ENCODE results near the gene EIF2B4. TPM values are rescaled to one million over a fixed set of nuclear protein-coding genes. Genes with fewer than 3 reads are reported as not detected.

EIF2B4 gene
- total RNA-seq, 1 donor, result 19.2 TPM

DNA sequence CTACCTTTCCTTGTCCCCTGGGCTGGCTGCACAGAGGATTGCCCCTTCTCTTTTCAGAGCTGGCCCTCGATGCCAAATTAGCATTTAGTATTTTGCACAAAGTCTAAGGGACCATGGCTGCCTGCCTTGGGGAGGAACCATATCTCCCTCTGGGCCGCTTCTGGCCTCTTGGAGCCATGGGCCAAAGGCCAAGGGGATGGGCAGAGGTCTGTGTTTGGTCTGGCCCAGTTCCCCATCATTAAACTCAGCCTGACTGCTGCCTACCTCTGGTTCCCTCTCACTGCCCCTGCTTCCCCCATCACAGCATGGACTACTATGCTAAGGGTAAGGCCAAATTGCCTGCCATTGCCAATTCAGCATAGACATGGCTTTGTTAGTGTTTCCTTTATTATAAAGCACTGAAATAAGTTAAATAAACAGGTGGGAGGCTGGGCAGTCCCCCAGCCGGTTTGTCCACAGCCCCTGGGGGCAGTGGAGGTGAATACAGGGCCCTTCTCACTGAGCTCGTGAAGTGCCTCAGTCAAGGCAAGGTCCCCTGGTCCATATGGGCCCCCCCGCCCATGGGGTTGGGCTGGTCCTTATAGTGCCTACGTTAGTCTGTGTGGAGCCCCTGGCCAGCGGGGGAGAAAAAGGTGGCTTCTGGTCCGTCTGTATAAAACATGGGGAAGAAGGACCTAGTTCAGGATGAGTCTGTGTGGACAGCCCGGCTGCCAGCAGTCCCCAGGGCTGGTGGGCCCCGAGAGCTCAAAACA is 6.9 kb upstream of the EIF2B4 start:
- H3K36me3 ChIP-seq (ENCODE audit: insufficient read depth, low read length), result peaks cover 78% of the 10 kb centered on the region
- peak overlapping the region; percentile 29 for H3K27ac ChIP-seq (ENCODE audit: low read depth, low read length)
- H2AFZ ChIP-seq (ENCODE audit: low read length), result no peak overlapping the region

DNA sequence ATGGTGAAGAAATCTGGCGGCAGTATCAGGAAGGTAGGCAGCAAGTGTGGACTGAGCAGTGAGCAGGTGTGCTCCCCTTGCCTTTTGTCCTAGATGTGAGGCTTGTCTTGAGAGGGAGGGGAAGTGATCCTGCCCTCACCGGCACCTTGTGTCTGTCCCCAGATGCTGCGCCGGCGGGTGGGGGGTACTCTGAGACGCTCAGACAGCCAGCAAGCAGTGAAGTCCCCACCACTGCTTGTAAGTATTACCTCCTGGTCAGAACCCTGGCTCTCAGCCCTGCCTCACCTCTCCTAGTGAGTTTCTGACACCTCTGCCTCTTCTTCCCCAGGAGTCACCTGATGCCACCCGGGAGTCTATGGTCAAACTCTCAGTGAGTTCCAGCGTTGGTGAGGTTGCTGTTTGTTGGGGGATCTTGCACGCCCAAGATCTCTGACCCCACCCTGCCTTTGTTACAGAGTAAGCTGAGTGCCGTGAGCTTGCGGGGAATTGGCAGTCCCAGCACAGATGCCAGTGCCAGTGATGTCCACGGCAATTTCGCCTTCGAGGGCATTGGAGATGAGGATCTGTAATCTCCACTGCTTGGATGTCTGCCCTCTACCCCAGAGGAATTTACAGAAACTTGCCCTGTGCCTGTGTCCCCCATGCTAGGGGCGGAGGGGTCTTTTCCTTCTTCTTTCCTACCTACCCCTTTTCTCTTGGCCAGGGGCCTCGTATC is 6.2 kb upstream of the EIF2B4 start:
- peaks cover 25% of the 10 kb centered on the region for H3K4me1 ChIP-seq (ENCODE audit: insufficient read depth, low read length)
- DNase-seq (ENCODE audit: insufficient read length, low spot score, missing footprints), result no peak
- H2AFZ ChIP-seq (ENCODE audit: low read length), result no peak overlapping the region
- no peak overlapping the region for H3K4me3 ChIP-seq (ENCODE audit: insufficient read depth, low read length)
- H3K27ac ChIP-seq (ENCODE audit: low read depth, low read length), result peak overlapping the region; percentile 29
- H4K20me1 ChIP-seq (ENCODE audit: insufficient read depth, low read length), result peaks cover 17% of the 10 kb centered on the region
- no peaks in the 10 kb centered on the region for H3K9me3 ChIP-seq (ENCODE audit: low read depth, low read length)
- TF ChIP-seq, protein P1, sequence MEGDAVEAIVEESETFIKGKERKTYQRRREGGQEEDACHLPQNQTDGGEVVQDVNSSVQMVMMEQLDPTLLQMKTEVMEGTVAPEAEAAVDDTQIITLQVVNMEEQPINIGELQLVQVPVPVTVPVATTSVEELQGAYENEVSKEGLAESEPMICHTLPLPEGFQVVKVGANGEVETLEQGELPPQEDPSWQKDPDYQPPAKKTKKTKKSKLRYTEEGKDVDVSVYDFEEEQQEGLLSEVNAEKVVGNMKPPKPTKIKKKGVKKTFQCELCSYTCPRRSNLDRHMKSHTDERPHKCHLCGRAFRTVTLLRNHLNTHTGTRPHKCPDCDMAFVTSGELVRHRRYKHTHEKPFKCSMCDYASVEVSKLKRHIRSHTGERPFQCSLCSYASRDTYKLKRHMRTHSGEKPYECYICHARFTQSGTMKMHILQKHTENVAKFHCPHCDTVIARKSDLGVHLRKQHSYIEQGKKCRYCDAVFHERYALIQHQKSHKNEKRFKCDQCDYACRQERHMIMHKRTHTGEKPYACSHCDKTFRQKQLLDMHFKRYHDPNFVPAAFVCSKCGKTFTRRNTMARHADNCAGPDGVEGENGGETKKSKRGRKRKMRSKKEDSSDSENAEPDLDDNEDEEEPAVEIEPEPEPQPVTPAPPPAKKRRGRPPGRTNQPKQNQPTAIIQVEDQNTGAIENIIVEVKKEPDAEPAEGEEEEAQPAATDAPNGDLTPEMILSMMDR (IDR thresholded peaks at IDR 0.05; ENCODE audit: extremely low read depth, low read depth, low read length), result no peak
- no peaks in the 10 kb centered on the region for H3K27me3 ChIP-seq (ENCODE audit: insufficient read depth, low read length)
- H3K36me3 ChIP-seq (ENCODE audit: insufficient read depth, low read length), result peaks cover 71% of the 10 kb centered on the region
- peaks cover 79% of the 10 kb centered on the region for H3K79me2 ChIP-seq (ENCODE audit: insufficient read depth, low read length)
- H3K4me2 ChIP-seq (ENCODE audit: insufficient read depth, low read length), result no peak overlapping the region

More for the DNA sequence above, 6.9 kb upstream of the EIF2B4 start:
- DNase-seq (ENCODE audit: insufficient read length, low spot score, missing footprints), result no peak
- Histone ChIP-seq H3K4me2 (ENCODE audit: insufficient read depth, low read length) (no peak overlapping the region), H3K9me3 (ENCODE audit: low read depth, low read length) (no peaks in the 10 kb centered on the region), H3K27me3 (ENCODE audit: insufficient read depth, low read length) (no peaks in the 10 kb centered on the region), H3K4me1 (ENCODE audit: insufficient read depth, low read length) (peaks cover 18% of the 10 kb centered on the region), H4K20me1 (ENCODE audit: insufficient read depth, low read length) (peaks cover 17% of the 10 kb centered on the region), H3K79me2 (ENCODE audit: insufficient read depth, low read length) (peaks cover 71% of the 10 kb centered on the region), H3K4me3 (ENCODE audit: insufficient read depth, low read length) (no peak overlapping the region)
- TF ChIP-seq, protein P1 (IDR thresholded peaks at IDR 0.05; ENCODE audit: extremely low read depth, low read depth, low read length), result no peak

DNA sequence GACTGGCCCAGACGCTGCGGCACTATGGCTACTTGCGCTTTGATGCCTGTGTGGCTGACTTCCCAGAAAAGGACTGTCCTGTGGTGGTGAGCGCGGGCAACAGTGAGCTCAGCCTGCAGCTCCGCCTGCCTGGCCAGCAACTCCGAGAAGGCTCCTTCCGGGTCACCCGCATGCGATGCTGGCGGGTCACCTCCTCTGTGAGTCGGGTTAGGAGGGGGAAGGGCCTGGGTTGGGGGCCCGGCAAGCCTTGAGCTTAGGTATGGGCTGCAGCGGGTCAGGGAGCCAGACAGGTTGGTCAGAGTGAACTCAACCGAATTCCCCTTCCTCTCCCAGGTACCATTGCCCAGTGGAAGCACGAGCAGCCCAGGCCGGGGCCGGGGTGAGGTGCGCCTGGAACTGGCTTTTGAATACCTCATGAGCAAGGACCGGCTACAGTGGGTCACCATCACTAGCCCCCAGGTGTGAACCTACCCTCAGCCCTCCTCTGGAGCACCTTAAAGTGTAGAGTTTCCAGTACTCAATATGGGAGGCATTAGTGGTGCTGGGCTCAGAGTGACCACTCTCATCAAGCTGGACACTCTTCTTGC is 5.5 kb upstream of the EIF2B4 start:
- Histone ChIP-seq H3K36me3 (ENCODE audit: insufficient read depth, low read length) (peaks cover 68% of the 10 kb centered on the region), H4K20me1 (ENCODE audit: insufficient read depth, low read length) (peaks cover 17% of the 10 kb centered on the region), H3K4me2 (ENCODE audit: insufficient read depth, low read length) (no peak overlapping the region), H3K9me3 (ENCODE audit: low read depth, low read length) (no peaks in the 10 kb centered on the region), H3K27ac (ENCODE audit: low read depth, low read length) (no peak overlapping the region), H3K79me2 (ENCODE audit: insufficient read depth, low read length) (peaks cover 86% of the 10 kb centered on the region), H3K27me3 (ENCODE audit: insufficient read depth, low read length) (no peaks in the 10 kb centered on the region), H2AFZ (ENCODE audit: low read length) (no peak overlapping the region), H3K4me3 (ENCODE audit: insufficient read depth, low read length) (no peak overlapping the region), H3K4me1 (ENCODE audit: insufficient read depth, low read length) (peaks cover 27% of the 10 kb centered on the region)
- DNase-seq (ENCODE audit: insufficient read length, low spot score, missing footprints), result no peak
- TF ChIP-seq, protein P1 (IDR thresholded peaks at IDR 0.05; ENCODE audit: extremely low read depth, low read depth, low read length), result no peak

DNA sequence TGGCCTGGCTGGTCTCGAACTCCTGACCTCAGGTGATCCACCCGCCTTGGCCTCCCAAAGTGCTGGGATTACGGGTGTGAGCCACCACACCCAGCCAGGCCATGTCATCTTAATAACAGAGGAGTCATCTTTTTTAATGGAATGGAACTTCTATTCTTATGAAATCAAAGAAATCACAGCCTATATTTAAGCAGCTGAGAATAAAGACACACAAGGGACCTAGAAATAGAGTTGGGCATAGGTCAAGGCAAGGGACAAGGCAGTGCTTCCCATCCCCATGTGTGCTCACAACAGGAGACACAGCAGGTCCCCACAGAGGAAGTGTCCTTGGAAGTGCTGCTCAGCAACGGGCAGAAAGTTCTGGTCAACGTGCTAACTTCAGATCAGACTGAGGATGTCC is 3.4 kb upstream of the EIF2B4 start:
- Histone ChIP-seq H3K4me3 (ENCODE audit: insufficient read depth, low read length) (no peak overlapping the region), H3K9me3 (ENCODE audit: low read depth, low read length) (no peaks in the 10 kb centered on the region), H3K27ac (ENCODE audit: low read depth, low read length) (no peak overlapping the region), H3K27me3 (ENCODE audit: insufficient read depth, low read length) (no peaks in the 10 kb centered on the region), H3K36me3 (ENCODE audit: insufficient read depth, low read length) (peaks cover 67% of the 10 kb centered on the region), H3K4me1 (ENCODE audit: insufficient read depth, low read length) (peaks cover 20% of the 10 kb centered on the region), H4K20me1 (ENCODE audit: insufficient read depth, low read length) (peaks cover 13% of the 10 kb centered on the region), H3K4me2 (ENCODE audit: insufficient read depth, low read length) (no peak overlapping the region), H3K79me2 (ENCODE audit: insufficient read depth, low read length) (peaks cover 84% of the 10 kb centered on the region), H2AFZ (ENCODE audit: low read length) (no peak overlapping the region)
- DNase-seq (ENCODE audit: insufficient read length, low spot score, missing footprints), result no peak
- TF ChIP-seq, protein P1 (IDR thresholded peaks at IDR 0.05; ENCODE audit: extremely low read depth, low read depth, low read length), result no peak
